Neural cell (in vitro differentiated cells): ENCODE measurements around the gene CDK17.

Experiments
- CTCF ChIP-seq: fragments of 450-650 bp; IDR thresholded peaks from 2 replicates; pipeline ENCODE4 v1.5.1; 2014; ENCODE audit warnings: antibody characterized with exemption, mild to moderate bottlenecking, moderate library complexity; ENCODE audit not compliant: poor library complexity, severe bottlenecking
- EZH2 ChIP-seq: fragments of 200-600, 300-800 bp; shearing (Covaris generic), sonication (generic); IDR thresholded peaks from 2 replicates; pipeline ENCODE4 v1.6.1; 2014; ENCODE audit warnings: antibody characterized with exemption, low read length, borderline replicate concordance, mild to moderate bottlenecking; ENCODE audit not compliant: insufficient read depth, poor library complexity, severe bottlenecking
- MXI1 ChIP-seq: fragments of 450-650 bp; conservative IDR thresholded peaks from 2 replicates; pipeline ENCODE4 v1.6.1; 2014; ENCODE audit warnings: antibody characterized with exemption, mild to moderate bottlenecking; ENCODE audit not compliant: poor library complexity, severe bottlenecking
- POLR2AphosphoS5 ChIP-seq: IDR thresholded peaks from 2 replicates; pipeline ENCODE4 v1.6.1; 2012
- RAD21 ChIP-seq: fragments of 450-650 bp; conservative IDR thresholded peaks from 2 replicates; pipeline ENCODE4 v1.6.1; 2014; ENCODE audit warnings: antibody characterized with exemption, mild to moderate bottlenecking, moderate library complexity
- REST ChIP-seq: IDR thresholded peaks from 2 replicates; pipeline ENCODE4 v1.6.1; 2012; ENCODE audit warnings: borderline replicate concordance
- SMC3 ChIP-seq: fragments of 450-650 bp; conservative IDR thresholded peaks from 2 replicates; pipeline ENCODE4 v1.6.1; 2014; ENCODE audit warnings: antibody characterized with exemption, mild to moderate bottlenecking, moderate library complexity; ENCODE audit not compliant: poor library complexity
- TAF1 ChIP-seq: IDR thresholded peaks from 2 replicates; pipeline ENCODE4 v1.6.1; 2012; ENCODE audit warnings: low read depth

- TF ChIP-seq CTCF, result no peak
- TF ChIP-seq MXI1, result no peak
- no peak for TF ChIP-seq EZH2
- TF ChIP-seq REST, result no peak
- TF ChIP-seq TAF1, result no peak
- TF ChIP-seq POLR2AphosphoS5, result no peak
- no peak for TF ChIP-seq SMC3
- no peak for TF ChIP-seq RAD21
These were observed 76.3 kb downstream of the CDK17 start for GRCh38 chr12:96323906-96324305.
